Stimulated activated CD8-positive, alpha-beta memory T cell treated with anti-CD3 and anti-CD28 coated beads, Interleukin-4, amount 100 ng/mL, for 4 hours (primary cell): ENCODE measurements around the gene RAB3A.

ENCODE experiments used
- DNase-seq, 2 donors: peaks; one replicate each; pipeline ENCODE4 v3.0.0-alpha.2; 2020; ENCODE audit warnings: low read depth in 2 of 2, low spot score in 1 of 2

The RAB3A gene

GRCh38 chr19:18202397-18202777 lies 1.5 kb downstream of the RAB3A start:
- no peak for DNase-seq

- DNase-seq = no peak
These were observed 5.5 kb downstream of the RAB3A start for GRCh38 chr19:18198374-18198773.

- DNase-seq = no peak
These were observed 5.9 kb downstream of the RAB3A start for GRCh38 chr19:18197941-18198340.

- no peak for DNase-seq
These were observed 6.5 kb downstream of the RAB3A start for GRCh38 chr19:18197306-18197705.

GRCh38 chr19:18196511-18196845 lies 7.4 kb downstream of the RAB3A start:
- DNase-seq = no peak

- no peak for DNase-seq
These were observed 9.1 kb downstream of the RAB3A start for GRCh38 chr19:18194554-18195238.

- no peak for DNase-seq
These were observed 9.7 kb downstream of the RAB3A start for GRCh38 chr19:18194181-18194530.

GRCh38 chr19:18193388-18194180 lies 10.3 kb downstream of the RAB3A start:
- DNase-seq = no peak

GRCh38 chr19:18192673-18193387 lies 11.0 kb downstream of the RAB3A start, which contains the start of gene MPV17L2:
Gene MPV17L2 (plus strand): TSS chr19:18193218. CDS start chr19:18193282, 64 bp downstream.
- DNase-seq = peak; percentile 93 to 97

GRCh38 chr19:18191640-18192062 lies 12.2 kb downstream of the RAB3A start:
- no peak for DNase-seq

- no peak for DNase-seq
These were observed 13.6 kb downstream of the RAB3A start for GRCh38 chr19:18190278-18190677.

- DNase-seq = no peak
These were observed 18.3 kb downstream of the RAB3A start for GRCh38 chr19:18185538-18185937.

GRCh38 chr19:18183529-18183928 lies 20.3 kb downstream of the RAB3A start:
- DNase-seq = no peak

- DNase-seq = no peak
These were observed 23.9 kb downstream of the RAB3A start for GRCh38 chr19:18179957-18180356.

GRCh38 chr19:18176367-18177310 lies 27.2 kb downstream of the RAB3A start:
- DNase-seq = no peak

- no peak for DNase-seq
These were observed 28.9 kb downstream of the RAB3A start for GRCh38 chr19:18174983-18175382.

GRCh38 chr19:18173572-18174288 lies 30.1 kb downstream of the RAB3A start, which contains the start of gene IFI30:
Gene IFI30 (plus strand): TSS chr19:18173813. CDS start chr19:18173842, 29 bp downstream.
- peak in 1 of 2 donors; percentile 28 for DNase-seq

GRCh38 chr19:18173054-18173571 lies 30.7 kb downstream of the RAB3A start:
- DNase-seq = no peak

GRCh38 chr19:18172331-18173053 lies 31.4 kb downstream of the RAB3A start:
- DNase-seq = no peak
